Uterus (tissue), 2 donors: ENCODE data around the gene CAAP1.

Experiments
- CTCF ChIP-seq, 4 experiments: fragments of 200-600 bp in 2 of 4; fragments of 450-650 bp in 2 of 4; sonication (generic) in 2 of 4; IDR thresholded peaks; one replicate each; pipeline ENCODE4 v1.5.1; 2016 to 2019; ENCODE audit warnings: antibody characterized with exemption in 4 of 4, mild to moderate bottlenecking in 2 of 4, moderate library complexity in 1 of 4
- POLR2A ChIP-seq, 2 donors: fragments of 450-650 bp; IDR thresholded peaks; one replicate each; pipeline ENCODE4 v1.6.1; 2016; ENCODE audit warnings: antibody characterized with exemption in 2 of 2, mild to moderate bottlenecking in 1 of 2, moderate library complexity in 1 of 2

GRCh38 chr9:26904070-26904469, 11.5 kb upstream of the CAAP1 start:
- TF ChIP-seq CTCF (IDR thresholded peaks at IDR 0.05), result no peak
- TF ChIP-seq POLR2A (IDR thresholded peaks at IDR 0.05), result no peak
